ENCODE measurements around the gene CSAG3. TPM values are rescaled to one million over a fixed set of nuclear protein-coding genes. Genes with fewer than 3 reads are reported as not detected.

CSAG3 gene
- total RNA-seq: not detected in 2 replicates

GRCh38 chrX:152758918-152759317 is at the start of gene CSAG3:
Gene CSAG3, plus strand, starts transcription at chrX:152759218.

GRCh38 chrX:152713815-152714787 is 44.9 kb upstream of the CSAG3 start, which contains the start of gene MAGEA2B:
Gene MAGEA2B, plus strand, starts transcription at chrX:152714628. Its CDS starts 2,479 bp downstream, at chrX:152717107.

GRCh38 chrX:152733261-152733975 is 25.6 kb upstream of the CSAG3 start, which contains the start of the genes CSAG1 and MAGEA12:
Gene CSAG1, minus strand, starts transcription at chrX:152733721. Its CDS starts 1,261 bp downstream, at chrX:152732460.
Gene MAGEA12, plus strand, starts transcription at chrX:152733757. Its CDS starts 2,405 bp downstream, at chrX:152736162.

GRCh38 chrX:152753686-152754650 is 5.0 kb upstream of the CSAG3 start, which contains the start of gene MAGEA2:
Gene MAGEA2, minus strand, starts transcription at chrX:152753842. Its CDS starts 2,479 bp downstream, at chrX:152751363.

GRCh38 chrX:152769549-152770289 is 10.7 kb downstream of the CSAG3 start, which contains the start of gene MAGEA6:
Gene MAGEA6, minus strand, starts transcription at chrX:152769689. Its CDS starts 2,039 bp downstream, at chrX:152767650.

Other genes starting within 250 kb of the CSAG3 start
- 0.29 and 0.53 TPM in 2 replicates for gene GABRQ, start 121.3 kb upstream of the CSAG3 start, total RNA-seq
- gene MAGEA3, start 60.4 kb upstream of the CSAG3 start, total RNA-seq: not detected in 2 replicates
- not detected in 2 replicates for gene CSAG2, start 49.9 kb upstream of the CSAG3 start, total RNA-seq
- gene MAGEA2B, start 44.6 kb upstream of the CSAG3 start, total RNA-seq: not detected in 2 replicates
- not detected in 2 replicates for gene CSAG1, start 25.5 kb upstream of the CSAG3 start, total RNA-seq
- gene MAGEA12, start 25.5 kb upstream of the CSAG3 start, total RNA-seq: not detected in 2 replicates
- gene MAGEA2, start 5.4 kb upstream of the CSAG3 start, total RNA-seq: not detected in 2 replicates
- not detected in 2 replicates for gene MAGEA6, start 10.5 kb downstream of the CSAG3 start, total RNA-seq
- 60.0 and 68.2 TPM in 2 replicates for gene CETN2, start 71.5 kb downstream of the CSAG3 start, total RNA-seq
- gene NSDHL, start 71.8 kb downstream of the CSAG3 start, total RNA-seq: 58.7 and 72.1 TPM in 2 replicates
- gene ZNF185, start 138.8 kb downstream of the CSAG3 start, total RNA-seq: 2.5 and 3.2 TPM in 2 replicates
- gene PNMA5, start 234.9 kb downstream of the CSAG3 start, total RNA-seq: not detected in 2 replicates